Adipocyte (in vitro differentiated cells): Measurements from ENCODE around the gene ACSS3.

Source experiments
- DNase-seq: peaks from one replicate; pipeline ENCODE4 v3.0.0-alpha.2; 2015; ENCODE audit warnings: low read depth
- H3K27me3 ChIP-seq: replicated peaks from 2 replicates; pipeline ENCODE4 v1.7.0; 2013; ENCODE audit warnings: mild to moderate bottlenecking, low read length, moderate library complexity; ENCODE audit not compliant: control insufficient read depth, insufficient read depth
- H3K36me3 ChIP-seq: 2 replicates; pipeline ENCODE4 v1.7.0; 2013; ENCODE audit warnings: low read length, mild to moderate bottlenecking, moderate library complexity; ENCODE audit not compliant: control insufficient read depth, insufficient read depth, severe bottlenecking
- H3K4me1 ChIP-seq: 2 replicates; pipeline ENCODE4 v1.7.0; 2013; ENCODE audit warnings: mild to moderate bottlenecking, low read length, moderate library complexity; ENCODE audit not compliant: control insufficient read depth, insufficient read depth
- H3K4me3 ChIP-seq: 2 replicates; pipeline ENCODE4 v1.7.0; 2013; ENCODE audit warnings: mild to moderate bottlenecking, low read length, moderate library complexity
- H3K9ac ChIP-seq: 2 replicates; pipeline ENCODE4 v1.7.0; 2013; ENCODE audit warnings: mild to moderate bottlenecking, low read length, moderate library complexity
- H3K9me3 ChIP-seq: 2 replicates; pipeline ENCODE4 v1.7.0; 2013; ENCODE audit warnings: mild to moderate bottlenecking, low read length, moderate library complexity; ENCODE audit not compliant: control insufficient read depth

ACSS3 gene

DNA sequence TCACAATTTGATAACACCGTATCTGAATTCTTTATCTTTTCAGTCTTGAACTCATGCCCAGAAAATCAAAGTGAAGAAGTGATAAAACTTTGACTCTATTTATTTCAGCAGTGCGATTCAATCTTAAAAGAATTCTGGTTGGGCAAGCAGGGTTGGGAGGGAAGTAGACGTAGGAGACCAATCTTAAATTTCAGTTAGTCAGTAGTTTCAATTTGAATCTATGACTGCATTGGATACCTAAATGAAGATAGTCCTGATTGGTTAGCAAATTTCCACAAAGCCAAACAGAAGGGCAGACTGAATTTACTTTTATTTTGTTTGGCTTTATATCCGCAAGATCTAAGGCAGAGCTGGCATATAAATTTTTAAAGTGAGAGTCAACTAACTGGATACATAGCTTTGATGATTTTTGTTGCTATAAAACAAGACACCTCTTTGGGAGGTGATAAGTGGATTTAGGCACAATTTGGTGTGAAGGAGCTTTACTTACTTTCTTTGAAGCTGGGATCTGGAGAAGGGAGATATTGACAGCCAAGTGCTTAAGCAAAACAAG lies 2.6 kb downstream of the ACSS3 start:
- Histone ChIP-seq H3K27me3 (no peaks in the 10 kb centered on the region), H3K36me3 (no peaks in the 10 kb centered on the region), H3K9me3 (no peaks in the 10 kb centered on the region), H3K9ac (peak overlapping the region; percentile 91), H3K4me1 (peaks cover 66% of the 10 kb centered on the region), H3K4me3 (peak overlapping the region; percentile 95)
- no peak for DNase-seq

DNA sequence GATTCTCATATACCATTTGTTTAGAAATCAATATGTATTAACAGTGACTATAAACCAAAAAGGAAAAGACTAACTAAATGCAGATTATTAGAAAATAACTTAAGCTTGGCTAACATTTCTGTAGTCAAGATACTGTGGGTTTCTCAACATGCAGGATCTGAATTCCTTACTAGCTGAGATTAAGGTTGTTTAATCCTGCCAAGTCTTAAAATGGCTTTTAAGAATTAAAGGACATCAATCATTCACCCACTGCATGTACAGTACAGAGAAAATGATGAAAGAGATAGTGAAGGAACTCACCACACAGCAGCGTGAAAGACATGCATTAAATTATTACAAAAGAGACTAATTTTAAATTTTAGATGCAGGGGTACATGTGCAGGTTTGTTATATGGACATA lies 3.8 kb downstream of the ACSS3 start:
- Histone ChIP-seq H3K4me3 (no peak overlapping the region), H3K27me3 (no peaks in the 10 kb centered on the region), H3K9me3 (no peaks in the 10 kb centered on the region), H3K4me1 (peaks cover 78% of the 10 kb centered on the region), H3K36me3 (no peaks in the 10 kb centered on the region), H3K9ac (no peak overlapping the region)
- no peak for DNase-seq

- no peak overlapping the region for H3K4me3 ChIP-seq
- H3K9ac ChIP-seq = no peak overlapping the region
- no peaks in the 10 kb centered on the region for H3K36me3 ChIP-seq
- no peaks in the 10 kb centered on the region for H3K27me3 ChIP-seq
- H3K4me1 ChIP-seq = peaks cover 76% of the 10 kb centered on the region
- no peak for DNase-seq
- no peaks in the 10 kb centered on the region for H3K9me3 ChIP-seq
Measured at GRCh38 chr12:81083018-81083417, 5.1 kb downstream of the ACSS3 start.

DNA sequence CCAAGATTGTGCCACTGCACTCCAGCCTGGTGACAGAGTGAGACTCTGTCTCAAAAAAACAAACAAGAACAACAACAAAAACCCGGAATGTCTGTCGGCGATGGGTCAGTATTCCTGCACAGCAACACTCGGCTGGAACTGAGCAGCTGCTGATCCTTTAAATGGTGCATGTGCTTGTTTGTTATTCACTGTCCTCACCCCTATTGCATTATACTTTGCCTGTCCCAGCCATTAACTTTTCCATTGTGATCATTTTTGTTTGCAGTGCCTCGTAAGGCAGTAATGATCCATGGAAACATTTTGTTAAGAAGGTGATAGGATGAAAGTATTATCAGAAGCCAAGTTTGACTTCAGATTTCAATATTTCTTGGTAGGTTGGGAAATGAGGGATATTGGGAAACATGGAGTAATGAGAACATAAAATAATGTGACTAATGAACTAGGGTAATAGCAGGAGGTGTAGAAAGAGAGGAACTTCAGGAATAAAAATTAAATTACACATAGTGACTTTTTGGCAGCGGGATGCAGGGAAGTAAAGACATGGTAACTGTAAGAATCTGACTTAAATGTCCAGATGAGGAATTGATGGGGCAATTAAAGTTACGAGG lies 6.1 kb downstream of the ACSS3 start:
- Histone ChIP-seq H3K36me3 (no peaks in the 10 kb centered on the region), H3K4me3 (peak overlapping the region; percentile 36), H3K9me3 (no peaks in the 10 kb centered on the region), H3K27me3 (no peaks in the 10 kb centered on the region), H3K4me1 (peaks cover 72% of the 10 kb centered on the region), H3K9ac (peak overlapping the region; percentile 60)
- DNase-seq = no peak

DNA sequence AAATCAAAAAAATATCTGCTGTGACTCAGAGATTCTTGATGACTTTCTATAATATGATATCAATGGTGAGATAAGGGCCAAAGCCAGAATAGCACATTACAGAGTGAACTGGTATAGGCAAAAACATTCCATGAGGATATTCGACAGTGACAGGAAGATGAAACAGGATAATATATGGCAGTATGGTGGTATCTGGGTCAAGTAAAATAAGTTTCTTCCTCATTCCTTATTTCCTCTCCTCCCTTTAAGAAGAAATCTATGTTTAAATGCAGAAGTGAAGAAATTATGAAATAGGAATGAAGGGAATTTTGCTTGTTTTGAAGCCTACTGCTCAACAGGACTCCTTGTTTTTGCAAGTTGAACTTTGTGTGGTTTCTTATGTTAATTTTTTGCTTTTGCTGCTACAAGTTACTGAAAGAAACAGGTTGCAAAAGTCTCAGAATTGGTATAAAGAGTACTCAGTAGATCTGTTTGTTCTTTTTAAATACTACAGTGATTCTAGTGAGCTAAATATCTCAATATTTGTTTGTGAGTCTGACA lies 7.0 kb downstream of the ACSS3 start:
- H3K27me3 ChIP-seq = no peaks in the 10 kb centered on the region
- peaks cover 68% of the 10 kb centered on the region for H3K4me1 ChIP-seq
- H3K4me3 ChIP-seq = peak overlapping the region; percentile 59
- no peaks in the 10 kb centered on the region for H3K9me3 ChIP-seq
- no peaks in the 10 kb centered on the region for H3K36me3 ChIP-seq
- DNase-seq = peak; percentile 49
- peak overlapping the region; percentile 75 for H3K9ac ChIP-seq

GRCh38 chr12:81085832-81086231 lies 8.0 kb downstream of the ACSS3 start:
- Histone ChIP-seq H3K9me3 (no peaks in the 10 kb centered on the region), H3K4me1 (peaks cover 62% of the 10 kb centered on the region)
- no peak for DNase-seq

DNA sequence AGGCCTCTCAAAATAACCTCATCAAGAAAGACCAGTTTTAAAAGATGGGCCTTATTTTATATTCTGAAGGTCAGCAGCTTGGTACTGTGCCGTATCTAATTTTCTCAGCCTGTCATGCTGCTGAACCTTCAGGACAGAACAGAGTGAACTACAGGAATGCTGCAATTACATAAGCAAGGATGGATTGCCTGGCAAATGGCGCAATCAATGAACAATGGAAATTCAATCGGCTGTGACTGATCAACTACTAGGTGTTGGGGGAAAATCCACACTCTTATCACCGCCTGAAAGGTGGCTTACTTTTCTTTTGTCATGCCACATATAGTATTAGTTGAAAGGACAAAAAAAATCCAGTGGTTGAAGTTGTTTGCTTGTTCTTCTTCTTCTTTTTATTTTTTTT lies 8.5 kb downstream of the ACSS3 start:
- no peaks in the 10 kb centered on the region for H3K9me3 ChIP-seq

More at GRCh38 chr12:81085832-81086231, 8.0 kb downstream of the ACSS3 start:
- Histone ChIP-seq H3K9ac (peak overlapping the region; percentile 75), H3K27me3 (no peaks in the 10 kb centered on the region), H3K36me3 (no peaks in the 10 kb centered on the region), H3K4me3 (peak overlapping the region; percentile 59)

GRCh38 chr12:81088221-81088620 lies 10.3 kb downstream of the ACSS3 start:
- no peaks in the 10 kb centered on the region for H3K9me3 ChIP-seq
- no peak overlapping the region for H3K4me3 ChIP-seq
- H3K4me1 ChIP-seq = peaks cover 47% of the 10 kb centered on the region
- H3K27me3 ChIP-seq = no peaks in the 10 kb centered on the region
- no peak overlapping the region for H3K9ac ChIP-seq
- DNase-seq = no peak
- H3K36me3 ChIP-seq = no peaks in the 10 kb centered on the region

More for the DNA sequence above, 8.5 kb downstream of the ACSS3 start:
- H3K9ac ChIP-seq = no peak overlapping the region
- DNase-seq = no peak
- no peak overlapping the region for H3K4me3 ChIP-seq
- peaks cover 57% of the 10 kb centered on the region for H3K4me1 ChIP-seq
- H3K27me3 ChIP-seq = no peaks in the 10 kb centered on the region
- H3K36me3 ChIP-seq = no peaks in the 10 kb centered on the region

GRCh38 chr12:81089412-81089811 lies 11.5 kb downstream of the ACSS3 start:
- no peaks in the 10 kb centered on the region for H3K36me3 ChIP-seq
- H3K9ac ChIP-seq = no peak overlapping the region
- peaks cover 40% of the 10 kb centered on the region for H3K4me1 ChIP-seq
- DNase-seq = no peak
- no peak overlapping the region for H3K4me3 ChIP-seq
- H3K27me3 ChIP-seq = no peaks in the 10 kb centered on the region
- H3K9me3 ChIP-seq = no peaks in the 10 kb centered on the region

DNA sequence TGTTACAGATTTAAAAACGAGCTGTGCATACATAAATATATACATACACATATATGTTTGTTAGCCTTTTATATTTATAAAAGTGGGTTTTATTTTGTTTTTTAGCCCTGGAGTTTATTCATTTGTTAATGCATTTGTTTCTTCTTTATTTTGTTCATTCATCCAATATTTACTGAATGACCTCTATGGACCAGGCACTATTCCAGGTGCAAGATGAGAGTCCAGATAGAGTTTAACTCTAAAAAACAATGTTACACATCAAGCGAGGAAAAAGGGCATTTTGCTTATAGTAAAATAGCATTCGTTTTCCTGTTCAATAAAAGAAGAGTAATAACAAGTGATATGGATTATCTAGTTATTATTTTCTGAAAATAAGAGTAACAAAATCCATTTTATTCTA lies 14.2 kb downstream of the ACSS3 start:
- DNase-seq = no peak
- H3K4me1 ChIP-seq = peaks cover 33% of the 10 kb centered on the region
- no peak overlapping the region for H3K9ac ChIP-seq
- H3K9me3 ChIP-seq = no peaks in the 10 kb centered on the region
- no peaks in the 10 kb centered on the region for H3K36me3 ChIP-seq
- H3K4me3 ChIP-seq = no peak overlapping the region
- no peaks in the 10 kb centered on the region for H3K27me3 ChIP-seq

DNA sequence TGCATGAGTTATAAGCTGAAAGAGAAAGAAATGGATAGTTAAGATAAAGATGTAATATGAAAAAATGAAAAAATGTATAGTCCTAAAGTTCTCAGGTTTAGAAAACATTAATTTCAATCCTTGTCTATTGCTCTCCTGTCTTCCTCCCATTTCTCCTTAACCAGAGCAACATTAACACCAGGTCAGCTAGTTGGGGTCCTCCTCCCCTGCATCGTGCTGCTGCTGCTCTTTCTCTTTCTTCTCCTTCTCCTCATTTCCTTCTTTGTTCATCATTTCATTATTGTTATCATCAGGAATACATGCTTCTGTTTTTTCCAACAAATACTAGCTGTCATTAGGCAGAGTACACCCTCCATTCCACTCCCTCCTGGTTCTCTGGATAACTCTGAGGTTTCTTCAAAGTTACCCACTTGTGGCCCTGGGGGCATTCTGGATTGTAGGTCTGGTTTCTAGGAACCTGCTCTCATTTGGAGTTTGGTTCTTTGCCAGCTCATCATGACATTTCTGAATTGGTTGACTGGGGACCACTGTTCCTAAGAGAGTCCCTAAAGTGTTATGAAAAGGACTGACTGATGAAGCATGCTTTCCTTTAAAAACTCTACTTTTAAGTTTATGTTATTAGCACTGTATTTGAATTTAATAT lies 17.0 kb downstream of the ACSS3 start:
- Histone ChIP-seq H3K36me3 (no peaks in the 10 kb centered on the region), H3K4me1 (peaks cover 29% of the 10 kb centered on the region), H3K4me3 (peak overlapping the region; percentile 50), H3K27me3 (no peaks in the 10 kb centered on the region), H3K9ac (no peak overlapping the region), H3K9me3 (no peaks in the 10 kb centered on the region)
- DNase-seq = no peak
